WERI-Rb-1 (cell line): ENCODE results near the gene FBRSL1.

Source experiments
- DNase-seq: peaks from one replicate; pipeline ENCODE4 v3.0.0-alpha.2; 2020
- H3K27ac ChIP-seq: fragments of 250-450 bp; sonication (Bioruptor Pico); 2 replicates; pipeline ENCODE4 v1.5.1; 2020; ENCODE audit warnings: mild to moderate bottlenecking, moderate library complexity
- H3K27me3 ChIP-seq: fragments of 250-450 bp; sonication (Bioruptor Pico); 2 replicates; pipeline ENCODE4 v1.5.1; 2021; ENCODE audit warnings: mild to moderate bottlenecking, low read depth, moderate library complexity; ENCODE audit not compliant: insufficient read depth, severe bottlenecking
- H3K36me3 ChIP-seq: fragments of 250-450 bp; sonication (Bioruptor Pico); 2 replicates; pipeline ENCODE4 v1.5.1; 2020; ENCODE audit warnings: mild to moderate bottlenecking, moderate library complexity
- H3K4me3 ChIP-seq: 2 replicates; pipeline ENCODE4 v1.5.1; 2011; ENCODE audit warnings: low read depth, mild to moderate bottlenecking, control low read depth, low read length
- H3K9me3 ChIP-seq: fragments of 250-450 bp; sonication (Bioruptor Pico); 2 replicates; pipeline ENCODE4 v1.5.1; 2021; ENCODE audit warnings: mild to moderate bottlenecking, moderate library complexity; ENCODE audit not compliant: severe bottlenecking
- TF ChIP-seq, protein P1 (sequence below): IDR thresholded peaks from 2 replicates; pipeline ENCODE4 v1.5.1; 2011; ENCODE audit warnings: low read depth, mild to moderate bottlenecking, control low read depth, inconsistent platforms, low read length

FBRSL1 gene

DNA sequence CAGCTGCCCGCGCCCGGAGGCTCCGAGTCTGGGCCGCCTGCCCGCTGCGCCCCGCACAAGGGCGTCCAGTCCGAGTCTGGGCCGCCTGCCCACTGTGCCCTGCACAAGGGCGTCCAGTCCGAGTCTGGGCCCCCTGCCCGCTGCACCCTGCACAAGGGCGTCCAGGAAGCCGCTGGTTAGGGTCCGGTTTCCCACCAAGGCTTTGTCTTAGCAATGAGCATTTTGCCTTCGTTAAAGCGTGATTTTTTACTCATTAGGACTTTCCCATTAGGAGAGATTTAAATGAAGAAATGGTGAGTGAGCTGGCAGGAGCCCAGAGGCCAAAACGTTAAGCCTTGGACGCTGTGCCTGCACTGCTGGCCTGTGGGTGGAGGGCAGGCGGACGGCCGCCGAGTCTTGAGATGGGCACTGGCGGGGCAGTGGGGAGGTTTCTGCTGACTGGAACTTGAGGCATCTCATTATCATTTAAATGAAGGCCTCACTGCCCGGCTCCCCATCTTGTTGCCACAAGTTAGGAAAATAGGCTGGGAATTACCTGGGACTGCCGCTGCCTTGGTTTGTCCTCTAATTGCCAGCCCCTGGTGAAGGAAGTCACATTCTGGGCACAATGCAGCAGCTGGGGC is 36.0 kb downstream of the FBRSL1 start:
- Histone ChIP-seq H3K27ac (peak overlapping the region; percentile 75), H3K4me3 (no peak overlapping the region), H3K9me3 (peaks cover 2% of the 10 kb centered on the region), H3K27me3 (no peaks in the 10 kb centered on the region), H3K36me3 (no peaks in the 10 kb centered on the region)
- TF ChIP-seq, protein P1, sequence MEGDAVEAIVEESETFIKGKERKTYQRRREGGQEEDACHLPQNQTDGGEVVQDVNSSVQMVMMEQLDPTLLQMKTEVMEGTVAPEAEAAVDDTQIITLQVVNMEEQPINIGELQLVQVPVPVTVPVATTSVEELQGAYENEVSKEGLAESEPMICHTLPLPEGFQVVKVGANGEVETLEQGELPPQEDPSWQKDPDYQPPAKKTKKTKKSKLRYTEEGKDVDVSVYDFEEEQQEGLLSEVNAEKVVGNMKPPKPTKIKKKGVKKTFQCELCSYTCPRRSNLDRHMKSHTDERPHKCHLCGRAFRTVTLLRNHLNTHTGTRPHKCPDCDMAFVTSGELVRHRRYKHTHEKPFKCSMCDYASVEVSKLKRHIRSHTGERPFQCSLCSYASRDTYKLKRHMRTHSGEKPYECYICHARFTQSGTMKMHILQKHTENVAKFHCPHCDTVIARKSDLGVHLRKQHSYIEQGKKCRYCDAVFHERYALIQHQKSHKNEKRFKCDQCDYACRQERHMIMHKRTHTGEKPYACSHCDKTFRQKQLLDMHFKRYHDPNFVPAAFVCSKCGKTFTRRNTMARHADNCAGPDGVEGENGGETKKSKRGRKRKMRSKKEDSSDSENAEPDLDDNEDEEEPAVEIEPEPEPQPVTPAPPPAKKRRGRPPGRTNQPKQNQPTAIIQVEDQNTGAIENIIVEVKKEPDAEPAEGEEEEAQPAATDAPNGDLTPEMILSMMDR: no peak
- DNase-seq: no peak

DNA sequence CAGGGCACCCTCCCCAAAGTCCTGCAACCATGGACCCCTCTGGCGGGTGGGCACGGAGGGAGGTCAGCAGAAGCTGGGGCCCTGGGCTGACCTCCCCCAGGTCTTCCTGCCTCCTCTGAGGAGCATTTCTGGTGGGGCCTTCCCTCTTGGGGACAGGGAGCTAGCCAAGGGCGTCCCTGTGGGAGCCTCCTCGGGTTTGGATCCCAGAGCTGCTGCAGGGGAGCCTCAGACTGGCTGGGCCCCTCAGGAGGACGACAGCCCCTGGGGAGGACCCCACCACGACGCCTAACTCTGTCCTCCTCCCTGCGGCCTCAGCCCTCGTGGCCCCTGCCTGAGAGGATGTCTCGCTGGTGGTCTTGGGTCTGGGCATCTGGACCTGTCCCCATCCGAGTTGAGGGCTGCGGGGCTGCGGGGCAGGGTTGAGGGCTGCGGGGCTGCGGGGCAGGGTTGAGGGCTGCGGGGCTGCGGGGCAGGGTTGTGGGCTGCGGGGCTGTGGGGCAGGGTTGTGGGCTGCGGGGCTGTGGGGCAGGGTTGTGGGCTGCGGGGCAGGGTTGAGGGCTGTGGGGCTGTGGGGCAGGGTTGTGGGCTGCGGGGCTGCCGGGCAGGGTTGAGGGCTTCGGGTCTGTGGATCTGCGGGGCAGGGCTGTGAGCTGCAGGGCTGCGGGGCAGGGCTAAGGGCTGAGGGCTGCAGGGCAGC is 37.4 kb downstream of the FBRSL1 start:
- TF ChIP-seq, protein P1: no peak
- H3K9me3 ChIP-seq: peaks cover 16% of the 10 kb centered on the region
- no peaks in the 10 kb centered on the region for H3K27me3 ChIP-seq
- H3K4me3 ChIP-seq: no peak overlapping the region
- no peak for DNase-seq
- H3K36me3 ChIP-seq: peaks cover 8% of the 10 kb centered on the region; the same call in 1 of the 2 replicates
- peak overlapping the region; percentile 99 for H3K27ac ChIP-seq

DNA sequence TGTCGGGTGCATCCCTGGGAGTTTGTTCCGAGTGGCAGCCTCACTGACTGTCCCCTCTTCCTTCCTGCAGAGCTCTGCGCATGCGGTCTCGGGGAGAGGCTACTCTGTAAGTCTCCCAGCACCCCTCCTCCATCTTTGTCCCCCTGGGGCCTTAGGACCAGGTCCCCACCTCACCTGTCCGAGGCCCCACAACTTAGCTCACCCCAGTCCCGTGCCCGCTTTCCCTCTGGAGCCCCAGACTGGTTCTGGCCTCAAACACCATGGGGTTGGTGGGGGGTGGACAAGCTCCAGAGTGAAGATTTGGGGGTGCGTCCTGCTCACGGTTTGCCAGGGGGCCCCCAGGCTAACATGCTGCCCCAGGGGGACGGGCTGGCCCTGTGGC is 37.9 kb downstream of the FBRSL1 start:
- peaks cover 8% of the 10 kb centered on the region; the same call in 1 of the 2 replicates for H3K36me3 ChIP-seq
- no peaks in the 10 kb centered on the region for H3K27me3 ChIP-seq
- no peak overlapping the region for H3K4me3 ChIP-seq
- TF ChIP-seq, protein P1: no peak
- peaks cover 21% of the 10 kb centered on the region for H3K9me3 ChIP-seq
- DNase-seq: no peak
- peak overlapping the region; percentile 99 for H3K27ac ChIP-seq

DNA sequence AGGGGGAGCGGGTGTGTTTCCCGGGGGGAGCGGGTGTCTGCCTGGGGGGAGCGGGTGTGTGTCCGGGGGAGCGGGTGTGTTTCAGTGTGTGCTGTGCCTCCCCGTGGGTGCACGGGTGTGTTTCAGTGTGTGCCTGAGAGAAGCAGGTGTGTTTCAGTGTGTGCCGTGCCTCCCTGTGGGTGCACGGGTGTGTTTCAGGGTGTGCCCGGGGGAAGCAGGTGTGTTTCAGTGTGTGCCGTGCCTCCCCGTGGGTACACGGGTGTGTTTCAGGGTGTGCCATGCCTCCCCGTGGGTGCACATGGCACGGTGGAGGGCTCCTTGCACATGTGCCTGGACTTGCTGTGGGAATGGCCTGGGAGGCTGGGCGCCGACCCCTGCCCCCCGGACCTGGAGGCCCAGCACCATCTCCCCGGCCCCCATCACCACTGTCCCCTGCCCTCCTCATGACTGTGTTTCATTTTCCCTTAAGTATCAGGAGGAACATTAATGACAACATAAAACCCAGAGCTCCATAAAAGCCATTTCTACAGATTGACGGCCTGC is 38.7 kb downstream of the FBRSL1 start:
- Histone ChIP-seq H3K27ac (peak overlapping the region; percentile 99), H3K9me3 (peaks cover 25% of the 10 kb centered on the region), H3K4me3 (no peak overlapping the region), H3K36me3 (peaks cover 11% of the 10 kb centered on the region), H3K27me3 (no peaks in the 10 kb centered on the region)
- DNase-seq: no peak
- TF ChIP-seq, protein P1: no peak

DNA sequence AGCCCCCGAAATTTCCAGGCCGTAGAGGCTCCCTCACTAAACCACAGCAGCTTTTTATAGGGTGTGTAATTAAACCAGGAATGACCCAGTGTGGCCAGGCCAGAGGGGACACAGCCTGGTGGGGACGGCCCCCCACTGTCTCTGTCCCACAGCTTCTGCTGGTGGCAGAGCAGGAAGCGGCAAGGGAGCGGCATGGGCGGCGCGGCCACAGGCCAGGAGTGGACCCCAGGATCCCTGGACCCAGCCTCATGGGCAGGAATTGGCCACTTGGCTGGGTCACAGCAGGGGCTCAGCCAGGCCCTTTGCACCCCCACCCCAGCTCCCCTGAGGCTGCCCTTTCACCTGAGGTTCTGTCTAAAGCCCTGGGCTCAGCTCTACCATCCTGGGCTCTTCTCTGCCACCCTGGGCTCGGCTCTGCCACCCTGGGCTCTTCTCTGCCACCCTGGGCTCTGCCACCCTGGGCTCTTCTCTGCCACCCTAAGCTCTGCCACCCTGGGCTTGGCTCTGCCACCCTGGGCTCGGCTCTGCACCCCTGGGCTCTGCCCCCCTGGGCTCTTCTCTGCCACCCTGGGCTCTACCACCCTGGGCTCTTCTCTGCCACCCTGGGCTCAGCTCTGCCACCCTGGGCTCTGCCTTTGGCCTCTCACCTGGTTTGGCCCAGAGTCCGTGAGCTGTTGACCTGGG is 39.3 kb downstream of the FBRSL1 start:
- Histone ChIP-seq H3K9me3 (peaks cover 32% of the 10 kb centered on the region), H3K27ac (peak overlapping the region; percentile 99), H3K27me3 (no peaks in the 10 kb centered on the region), H3K36me3 (peaks cover 17% of the 10 kb centered on the region), H3K4me3 (no peak overlapping the region)
- TF ChIP-seq, protein P1: no peak
- no peak for DNase-seq
